IPS-NIHi7 (cell line): ENCODE data around the gene ATP6V1D.
"Not testable (repeated sequence)": the region's sequence is repeated elsewhere in the genome, so short reads cannot be mapped to it uniquely, and the experiment has no call there.

Experiments used
- DNase-seq: peaks from one replicate; pipeline ENCODE4 v3.0.0; 2012; ENCODE audit warnings: mixed read lengths; ENCODE audit errors: extremely low spot score

Gene ATP6V1D

GRCh38 chr14:67371247-67372148, 11.9 kb upstream of the ATP6V1D start:
- DNase-seq, result no peak

DNA sequence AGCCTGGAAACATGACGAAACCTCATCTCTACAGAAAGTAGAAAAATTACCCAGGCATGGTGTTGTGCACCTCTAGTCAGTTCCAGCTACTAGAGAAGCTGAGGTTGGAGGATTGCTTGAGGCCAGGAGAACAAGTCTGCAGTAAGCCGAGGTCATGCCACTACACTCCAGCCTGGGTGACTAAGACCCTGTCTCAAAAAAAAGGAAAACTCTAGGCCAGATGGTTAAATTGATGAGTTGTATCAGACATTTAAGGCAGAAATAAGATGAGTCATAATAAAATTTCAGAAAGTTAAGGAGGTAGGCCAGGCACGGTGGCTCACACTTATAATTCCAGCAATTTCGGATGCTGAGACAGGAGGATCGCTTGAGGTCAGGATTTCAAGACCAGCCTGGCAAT, 11.2 kb upstream of the ATP6V1D start:
- no peak for DNase-seq

- no peak for DNase-seq
These were observed 5.9 kb upstream of the ATP6V1D start for GRCh38 chr14:67365476-67365875.

DNA sequence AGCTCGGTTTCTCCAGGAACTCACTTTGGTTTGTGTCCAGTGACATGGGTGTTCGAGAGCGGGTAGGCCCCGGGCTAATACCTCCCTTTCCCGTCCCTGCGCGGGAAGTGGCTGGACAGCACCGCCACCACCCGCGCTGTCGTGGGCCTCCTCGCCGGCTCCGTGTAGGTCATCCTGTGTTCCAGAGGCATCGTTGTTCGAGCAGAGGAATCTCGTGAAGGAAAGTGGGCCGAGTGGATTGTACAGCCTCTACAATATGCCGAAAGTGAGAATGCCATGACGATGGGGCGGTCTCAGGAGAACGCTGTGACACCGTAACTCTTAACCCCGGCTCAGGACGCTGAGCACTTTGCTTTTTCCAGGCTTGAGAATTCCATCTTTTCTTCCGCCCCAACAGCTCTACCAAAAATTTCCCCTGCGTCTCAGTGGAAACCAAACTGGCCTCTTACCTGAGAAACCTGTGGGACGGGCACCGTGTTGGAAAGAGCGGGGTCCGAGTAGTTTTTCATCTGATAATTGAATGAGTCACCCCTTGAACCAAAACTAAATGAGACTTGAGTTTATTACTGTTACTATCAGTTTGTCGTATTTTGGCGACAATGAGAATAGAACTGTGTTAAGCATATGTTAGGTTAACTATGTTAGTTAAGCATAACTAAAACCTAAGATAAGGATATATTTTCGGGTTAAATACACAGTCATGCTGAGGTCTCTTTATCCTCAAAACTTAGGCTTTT, 1.0 kb upstream of the ATP6V1D start:
- no peak for DNase-seq

DNA sequence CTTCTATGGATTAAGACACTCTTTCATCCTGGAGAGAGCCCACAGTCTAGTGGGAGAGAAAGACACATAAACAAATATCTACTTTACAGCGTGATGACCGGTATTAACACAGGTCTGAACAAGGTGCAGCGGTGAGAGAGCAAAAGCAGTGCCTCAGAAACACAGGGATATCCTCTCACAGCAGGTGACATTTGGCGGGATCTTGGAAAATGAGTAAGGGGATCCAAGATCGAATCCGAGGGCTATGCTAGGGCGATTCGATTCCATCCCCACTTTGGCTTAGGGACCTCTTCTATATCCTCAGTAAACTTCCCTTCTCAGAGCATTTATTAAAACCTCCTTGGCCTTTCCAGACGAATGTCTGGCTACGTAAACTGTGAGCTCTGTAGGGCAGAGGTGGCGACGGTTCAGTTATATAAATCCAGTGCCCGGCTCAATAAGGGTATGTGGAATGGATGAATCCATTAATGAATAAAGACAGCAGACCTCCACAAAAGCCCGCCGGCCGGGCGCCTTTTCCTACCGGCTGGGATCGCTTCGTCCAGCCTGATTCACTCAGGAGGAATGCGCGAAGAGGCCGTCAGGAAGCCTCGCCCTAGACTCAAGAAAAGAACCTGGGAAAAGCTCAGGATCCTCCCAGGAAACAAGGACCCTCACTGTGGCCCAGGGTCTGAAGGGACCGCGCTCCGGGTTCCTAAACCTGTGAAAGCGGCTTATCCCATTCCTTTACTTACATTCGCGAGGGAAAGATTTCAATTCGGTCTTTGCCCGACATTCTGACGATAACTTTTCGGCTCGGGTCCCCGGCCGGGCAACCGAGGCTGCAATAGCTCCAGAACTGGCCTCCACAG, 455 bp downstream of the ATP6V1D start:
- peak; percentile 31 for DNase-seq

DNA sequence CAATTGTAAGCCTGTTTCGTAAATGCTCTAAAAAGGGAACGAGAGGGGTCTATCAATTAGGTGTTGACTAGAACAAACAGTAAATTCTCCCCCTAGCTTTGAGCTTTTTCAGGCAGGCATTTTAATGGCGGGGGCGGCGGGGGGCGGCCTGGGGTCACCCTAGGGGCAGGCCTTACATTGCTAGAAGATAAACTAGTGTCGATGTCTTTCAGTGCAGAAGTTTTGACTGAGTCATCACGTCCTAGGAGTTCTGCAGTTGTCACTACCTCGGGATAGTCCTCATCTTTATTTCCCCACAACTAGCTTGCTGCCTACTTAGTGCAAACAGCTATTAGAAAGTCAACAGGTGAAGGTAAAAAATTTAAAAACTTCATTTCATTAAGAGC, 1.6 kb downstream of the ATP6V1D start:
- DNase-seq, result peak; percentile 9

GRCh38 chr14:67357186-67357968, 2.2 kb downstream of the ATP6V1D start:
- no peak for DNase-seq

GRCh38 chr14:67352055-67352454, 7.5 kb downstream of the ATP6V1D start:
- DNase-seq, result no peak

- DNase-seq, result no peak
These were observed 14.0 kb downstream of the ATP6V1D start for GRCh38 chr14:67345583-67345982.

- no peak for DNase-seq
These were observed 15.9 kb downstream of the ATP6V1D start for GRCh38 chr14:67343601-67344230.

- not testable (repeated sequence) for DNase-seq
These were observed 18.4 kb downstream of the ATP6V1D start for GRCh38 chr14:67341231-67341630.

DNA sequence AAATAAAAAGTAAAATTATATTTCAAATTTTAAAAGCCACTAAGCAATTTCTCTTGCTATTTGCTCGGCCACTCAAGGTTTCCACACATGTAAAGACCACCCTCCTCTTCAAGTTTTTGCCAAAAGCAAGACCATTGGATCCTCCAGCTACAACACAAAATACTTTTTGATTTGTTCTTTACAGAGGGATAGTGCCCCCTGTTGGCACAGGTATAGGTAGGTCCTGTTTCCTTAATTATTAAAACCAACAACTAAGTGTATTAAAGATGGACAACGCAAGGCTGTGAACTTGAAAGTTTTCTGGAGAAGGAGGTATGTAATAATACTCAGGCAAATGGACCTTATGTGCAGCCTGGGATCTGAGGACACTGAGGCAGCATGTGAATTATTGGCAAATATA, 23.8 kb downstream of the ATP6V1D start:
- peak; percentile 34 for DNase-seq

DNA sequence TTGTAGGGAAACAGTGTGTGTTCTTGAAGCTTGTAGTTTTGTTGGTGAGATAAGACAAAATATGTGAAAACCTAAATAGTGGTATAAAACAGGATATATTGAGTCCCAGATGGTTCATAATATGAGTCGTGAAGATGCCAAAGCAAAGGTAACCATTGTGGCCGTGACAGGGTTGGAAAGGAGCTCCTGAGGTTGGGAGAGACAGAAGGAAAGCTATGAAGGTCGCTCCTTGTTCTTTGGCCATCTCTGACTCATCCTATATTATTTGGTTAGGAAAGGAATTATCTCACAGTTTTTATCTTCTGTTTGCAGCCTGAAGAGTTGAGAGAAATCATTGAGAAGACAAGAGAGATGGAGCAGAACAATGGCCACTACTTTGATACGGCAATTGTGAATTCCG, 27.1 kb downstream of the ATP6V1D start:
- DNase-seq, result no peak

- DNase-seq, result no peak
These were observed 28.1 kb downstream of the ATP6V1D start for GRCh38 chr14:67331368-67332125.

- DNase-seq, result not testable (repeated sequence)
These were observed 29.9 kb downstream of the ATP6V1D start for GRCh38 chr14:67329666-67330065.

DNA sequence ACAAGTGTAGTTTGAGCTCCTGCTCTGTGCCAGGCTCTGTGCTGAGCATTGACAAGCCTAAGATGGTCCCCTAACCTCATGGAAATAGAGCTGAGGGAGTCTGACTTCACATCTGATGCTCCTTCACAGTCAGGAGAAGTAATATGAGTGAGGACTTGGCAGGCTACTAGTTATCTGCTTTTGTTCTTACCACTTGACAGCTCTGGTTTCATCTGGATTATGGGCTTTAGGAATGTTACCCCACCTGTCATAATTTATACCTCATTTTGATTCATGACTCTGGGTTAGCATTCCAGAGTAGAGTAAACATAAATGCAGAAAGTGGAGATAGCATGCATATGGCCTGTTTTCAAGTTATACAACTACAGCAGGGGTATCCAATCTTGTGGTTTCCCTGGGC, 40.5 kb downstream of the ATP6V1D start:
- no peak for DNase-seq

DNA sequence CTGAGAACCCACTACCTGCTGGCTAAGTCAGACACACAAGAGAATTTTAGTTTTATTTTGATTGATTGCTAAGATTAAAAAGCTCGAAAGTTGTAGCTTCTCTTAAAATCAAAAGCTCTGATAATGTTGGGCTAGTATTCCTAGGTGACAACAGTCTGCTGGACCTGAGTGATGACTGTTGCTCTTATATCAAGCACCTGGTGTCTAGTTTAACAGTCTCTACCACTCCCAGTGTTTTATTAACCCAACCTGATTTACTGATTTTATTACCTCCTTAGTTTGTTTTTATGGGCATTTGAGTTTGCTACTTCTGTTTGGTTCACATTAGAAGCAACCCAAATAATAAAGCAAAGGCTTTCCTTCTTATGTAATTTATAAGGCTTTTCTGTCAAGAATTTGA, 41.8 kb downstream of the ATP6V1D start:
- DNase-seq, result no peak

DNA sequence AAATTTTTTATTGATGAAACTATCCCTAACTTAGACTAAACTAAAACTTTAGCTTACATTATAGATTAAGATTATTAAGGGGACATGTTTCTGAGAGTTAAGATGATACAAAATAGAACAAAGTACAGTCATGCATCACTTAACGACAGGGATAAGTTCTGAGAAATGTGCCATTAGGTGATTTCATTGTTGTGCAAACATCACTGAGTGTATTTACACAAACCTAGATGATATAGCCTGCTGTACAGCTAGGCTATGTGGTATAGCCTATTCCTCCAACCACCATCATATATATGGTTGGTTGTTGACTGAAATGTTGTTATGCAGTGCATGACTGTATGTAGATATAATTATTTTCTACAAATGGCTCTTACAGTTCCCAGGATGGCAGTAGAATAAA, 46.5 kb downstream of the ATP6V1D start:
- no peak for DNase-seq

- no peak for DNase-seq
These were observed 47.7 kb downstream of the ATP6V1D start for GRCh38 chr14:67311868-67312267.
